K562 (cell line): ENCODE data around the gene VSIG10. TPM values are rescaled to one million over a fixed set of nuclear protein-coding genes. Genes with fewer than 3 reads are reported as not detected.
A peak's percentile ranks its signal among the peaks of the same experiment; 100 is the strongest.

ENCODE experiments used
- CBFB ChIP-seq: sonication (generic); formaldehyde crosslinking; IDR thresholded peaks from 2 replicates; pipeline ENCODE4 v1.4.0; 2020; ENCODE audit warnings: mild to moderate bottlenecking, missing genetic modification reagents
- ESRRA ChIP-seq: fragments of 450-650 bp; IDR thresholded peaks from 2 replicates; pipeline ENCODE4 v1.6.1; 2014; ENCODE audit warnings: low read depth, mild to moderate bottlenecking, moderate library complexity, borderline replicate concordance
- GTF2F1 ChIP-seq: IDR thresholded peaks from 2 replicates; pipeline ENCODE4 v1.6.1; 2011; ENCODE audit warnings: low read depth, low read length, improper control_type of control experiment
- HCFC1 ChIP-seq: IDR thresholded peaks from 2 replicates; pipeline ENCODE4 v1.6.1; 2012; ENCODE audit warnings: low read depth, low read length, improper control_type of control experiment
- HDAC1 ChIP-seq, 2 experiments: fragments of 450-650 bp; IDR thresholded peaks; 2 replicates each; pipeline ENCODE4 v1.6.1; 2016 to 2017; ENCODE audit warnings: inconsistent platforms in 1 of 2, mild to moderate bottlenecking in 1 of 2, moderate library complexity in 1 of 2
- KAT7 ChIP-seq: sonication (generic); formaldehyde crosslinking; IDR thresholded peaks from 2 replicates; pipeline ENCODE4 v1.8.0; 2022; ENCODE audit warnings: missing genetic modification reagents, mild to moderate bottlenecking, borderline replicate concordance
- L3MBTL2 ChIP-seq: fragments of 450-650 bp; IDR thresholded peaks from 2 replicates; pipeline ENCODE4 v1.6.1; 2016; ENCODE audit warnings: mild to moderate bottlenecking, moderate library complexity
- MBD2 ChIP-seq: sonication (generic); IDR thresholded peaks from 2 replicates; pipeline ENCODE4 v1.6.1; 2016; ENCODE audit warnings: low read depth, borderline replicate concordance
- MTA3 ChIP-seq: fragments of 450-650 bp; formaldehyde crosslinking; IDR thresholded peaks from 2 replicates; pipeline ENCODE4 v1.6.1; 2017; ENCODE audit warnings: mild to moderate bottlenecking, borderline replicate concordance
- PHF8 ChIP-seq: fragments of 200-600 bp; sonication (generic); IDR thresholded peaks from 2 replicates; pipeline ENCODE4 v1.6.1; 2012; ENCODE audit warnings: mixed run types, mild to moderate bottlenecking, inconsistent platforms, low read length, moderate library complexity, borderline replicate concordance
- POLR2G ChIP-seq: fragments of 200-400 bp; formaldehyde crosslinking; IDR thresholded peaks from 2 replicates; pipeline ENCODE4 v1.6.1; 2017; ENCODE audit warnings: low read depth, mild to moderate bottlenecking, antibody characterized with exemption, low read length, moderate library complexity
- SRF ChIP-seq, 2 experiments: fragments of 250-450, 450-650 bp in 1 of 2; sonication (Bioruptor Pico) in 1 of 2; sonication (generic) in 1 of 2; formaldehyde crosslinking; IDR thresholded peaks; 2 replicates each; pipeline versions ENCODE4 v1.5.0 to v1.5.1; 2020 to 2022; ENCODE audit warnings: mild to moderate bottlenecking in 1 of 2, missing genetic modification reagents in 1 of 2
- SUPT5H ChIP-seq: fragments of 450-650 bp; IDR thresholded peaks from 2 replicates; pipeline ENCODE4 v1.6.1; 2016
- TOE1 ChIP-seq, 2 experiments: fragments of 450-650 bp in 1 of 2; sonication (generic) in 1 of 2; formaldehyde crosslinking in 1 of 2; IDR thresholded peaks; 2 replicates each; pipeline versions ENCODE4 v1.7.1 to v1.8.0; 2016 to 2022; ENCODE audit warnings: borderline replicate concordance in 2 of 2, mild to moderate bottlenecking in 2 of 2, antibody characterized with exemption in 1 of 2, inconsistent platforms in 1 of 2, low read depth in 1 of 2, missing genetic modification reagents in 1 of 2, moderate library complexity in 1 of 2
- polyA plus RNA-seq, 8 experiments: library from polyadenylated mRNA; depleted of rRNA in 4 of 8; stranded (reverse) in 5 of 8; unstranded in 3 of 8; fragments of >200 nt; fragmentation: Nextera tagmentation in 2 of 8; fragmentation: Illumina TruSeq in 1 of 8; extraction: Ambion mirVana in 2 of 8; extraction: Trizol in 1 of 8; gene quantifications; 2 replicates each; pipeline versions ENCODE4 v1.2.1 to v1.2.3, GENCODE V29; 2011 to 2014; ENCODE audit warnings: inconsistent platforms in 1 of 8, missing spikeins in 1 of 8
- total RNA-seq, 7 experiments: library from RNA; depleted of rRNA in 6 of 7; stranded (reverse); fragments of >200 nt in 6 of 7; fragmentation: Illumina TruSeq in 2 of 7; extraction: Trizol in 2 of 7; gene quantifications; 2 replicates each; pipeline versions ENCODE4 v1.2.1 to v1.2.3, GENCODE V29; 2011 to 2021; ENCODE audit warnings: low replicate concordance in 1 of 7
- TF ChIP-seq, protein P1 (sequence below), 3 experiments: fragments of 200-800 bp in 1 of 3; sonication (Bioruptor generic) in 1 of 3; sonication (generic) in 1 of 3; formaldehyde crosslinking in 1 of 3; IDR thresholded peaks; 2 replicates each; pipeline versions ENCODE4 v1.6.1 to v1.8.0; 2016 to 2022; ENCODE audit warnings: mild to moderate bottlenecking in 2 of 3, missing compliant biosample characterization in 2 of 3, missing genetic modification characterization in 2 of 3, missing genetic modification reagents in 1 of 3
- TF ChIP-seq, protein P2 (sequence below): sonication (generic); formaldehyde crosslinking; IDR thresholded peaks from 2 replicates; pipeline ENCODE4 v1.8.0; 2022; ENCODE audit warnings: mild to moderate bottlenecking, missing genetic modification reagents
- TF ChIP-seq, protein P3 (sequence below): fragments of 450-650 bp; IDR thresholded peaks from 2 replicates; pipeline ENCODE4 v1.6.1; 2014; ENCODE audit warnings: low read depth, mild to moderate bottlenecking, moderate library complexity, borderline replicate concordance
- TF ChIP-seq, protein P4 (sequence below), 3 experiments: IDR thresholded peaks in 2 of 3; conservative IDR thresholded peaks in 1 of 3; 2 replicates each; pipeline ENCODE4 v1.5.1; 2011 to 2012; ENCODE audit warnings: low read length in 3 of 3, mild to moderate bottlenecking in 3 of 3, control low read depth in 2 of 3, improper control_type of control experiment in 1 of 3, inconsistent platforms in 1 of 3, low read depth in 1 of 3, mixed read lengths in 1 of 3, moderate library complexity in 1 of 3; ENCODE audit not compliant: insufficient read depth in 2 of 3

VSIG10 gene
- total and polyA plus RNA-seq, 9 of the 15 experiments (the other 6 are each of a cell fraction or from before 2014, with no cell fraction given) = 4.1 to 8.8 (median 4.7) TPM

DNA sequence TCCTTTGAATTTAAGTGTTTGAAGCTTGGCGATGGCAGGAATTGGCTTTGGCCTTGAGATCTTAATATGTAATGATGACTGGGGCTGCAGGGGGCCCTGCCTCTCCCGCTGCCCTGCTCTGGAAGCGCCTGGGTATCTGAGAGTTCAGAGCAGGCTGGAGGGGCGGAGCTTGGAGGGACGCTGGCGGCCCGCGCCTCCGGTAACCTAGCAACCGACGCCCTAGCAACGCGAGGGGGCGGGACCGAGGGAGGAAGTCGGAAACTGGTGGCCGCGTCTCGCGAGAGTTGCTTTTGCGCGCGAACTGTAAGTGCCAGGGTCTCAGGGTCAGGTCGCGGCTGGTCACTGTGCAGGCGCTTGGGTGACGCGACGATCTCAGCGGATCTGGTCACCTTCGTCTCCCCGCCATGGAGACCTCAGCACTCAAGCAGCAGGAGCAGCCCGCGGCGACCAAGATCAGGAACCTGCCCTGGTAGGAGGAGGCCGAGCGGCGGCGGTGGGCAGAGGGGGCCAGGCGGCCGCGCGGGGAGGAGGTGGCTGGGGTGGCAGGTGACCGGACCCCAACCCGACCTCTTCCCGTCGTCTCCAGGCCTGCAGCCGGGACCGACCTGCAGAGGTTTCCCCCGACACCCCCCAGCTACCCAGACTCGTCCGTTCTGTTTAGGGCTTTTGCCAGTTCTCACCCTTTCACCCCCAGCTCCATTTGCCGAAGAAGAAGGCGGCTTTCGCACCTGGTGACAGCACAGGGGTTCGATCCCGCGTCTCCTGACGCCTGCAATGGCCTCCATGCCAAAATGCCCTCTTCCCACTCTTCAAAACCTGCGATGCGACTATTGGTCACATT, 87.2 kb downstream of the VSIG10 start, which contains the start of gene RFC5 (continued):
- TF ChIP-seq, protein P1, sequence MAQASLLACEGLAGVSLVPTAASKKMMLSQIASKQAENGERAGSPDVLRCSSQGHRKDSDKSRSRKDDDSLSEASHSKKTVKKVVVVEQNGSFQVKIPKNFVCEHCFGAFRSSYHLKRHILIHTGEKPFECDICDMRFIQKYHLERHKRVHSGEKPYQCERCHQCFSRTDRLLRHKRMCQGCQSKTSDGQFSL (CRISPR knock-in tag; IDR thresholded peaks at IDR 0.05) = 0 out of 2 replicates have a peak, but pooled peaks have one; percentile 68
- TF ChIP-seq, protein P1 (tag; IDR thresholded peaks at IDR 0.05) = no peak
- TF ChIP-seq HCFC1 = peak; percentile 62
- TF ChIP-seq MTA3 = peak; percentile 65; the same call in 1 of the 2 replicates
- peak in 1 of 2 experiments; percentile 60; a peak in 1 of 4 replicates for TF ChIP-seq SRF (CRISPR knock-in tag; IDR thresholded peaks at IDR 0.05)
- TF ChIP-seq, protein P2, sequence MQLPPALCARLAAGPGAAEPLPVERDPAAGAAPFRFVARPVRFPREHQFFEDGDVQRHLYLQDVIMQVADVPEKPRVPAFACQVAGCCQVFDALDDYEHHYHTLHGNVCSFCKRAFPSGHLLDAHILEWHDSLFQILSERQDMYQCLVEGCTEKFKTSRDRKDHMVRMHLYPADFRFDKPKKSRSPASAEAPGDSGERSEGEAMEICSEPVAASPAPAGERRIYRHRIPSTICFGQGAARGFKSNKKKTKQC (CRISPR knock-in tag) = 0 out of 2 replicates have a peak, but pooled peaks have one; percentile 56
- peak in 1 of 2 experiments; percentile 77; a peak in 2 of 4 replicates for TF ChIP-seq HDAC1 (IDR thresholded peaks at IDR 0.05)
- TF ChIP-seq L3MBTL2 = peak; percentile 89
- TF ChIP-seq KAT7 (CRISPR knock-in tag) = peak; percentile 51; the same call in 1 of the 2 replicates
- peak; percentile 81 for TF ChIP-seq CBFB (CRISPR knock-in tag)
- TF ChIP-seq, protein P3, sequence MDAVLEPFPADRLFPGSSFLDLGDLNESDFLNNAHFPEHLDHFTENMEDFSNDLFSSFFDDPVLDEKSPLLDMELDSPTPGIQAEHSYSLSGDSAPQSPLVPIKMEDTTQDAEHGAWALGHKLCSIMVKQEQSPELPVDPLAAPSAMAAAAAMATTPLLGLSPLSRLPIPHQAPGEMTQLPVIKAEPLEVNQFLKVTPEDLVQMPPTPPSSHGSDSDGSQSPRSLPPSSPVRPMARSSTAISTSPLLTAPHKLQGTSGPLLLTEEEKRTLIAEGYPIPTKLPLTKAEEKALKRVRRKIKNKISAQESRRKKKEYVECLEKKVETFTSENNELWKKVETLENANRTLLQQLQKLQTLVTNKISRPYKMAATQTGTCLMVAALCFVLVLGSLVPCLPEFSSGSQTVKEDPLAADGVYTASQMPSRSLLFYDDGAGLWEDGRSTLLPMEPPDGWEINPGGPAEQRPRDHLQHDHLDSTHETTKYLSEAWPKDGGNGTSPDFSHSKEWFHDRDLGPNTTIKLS = peak; percentile 94
- TF ChIP-seq, protein P4, sequence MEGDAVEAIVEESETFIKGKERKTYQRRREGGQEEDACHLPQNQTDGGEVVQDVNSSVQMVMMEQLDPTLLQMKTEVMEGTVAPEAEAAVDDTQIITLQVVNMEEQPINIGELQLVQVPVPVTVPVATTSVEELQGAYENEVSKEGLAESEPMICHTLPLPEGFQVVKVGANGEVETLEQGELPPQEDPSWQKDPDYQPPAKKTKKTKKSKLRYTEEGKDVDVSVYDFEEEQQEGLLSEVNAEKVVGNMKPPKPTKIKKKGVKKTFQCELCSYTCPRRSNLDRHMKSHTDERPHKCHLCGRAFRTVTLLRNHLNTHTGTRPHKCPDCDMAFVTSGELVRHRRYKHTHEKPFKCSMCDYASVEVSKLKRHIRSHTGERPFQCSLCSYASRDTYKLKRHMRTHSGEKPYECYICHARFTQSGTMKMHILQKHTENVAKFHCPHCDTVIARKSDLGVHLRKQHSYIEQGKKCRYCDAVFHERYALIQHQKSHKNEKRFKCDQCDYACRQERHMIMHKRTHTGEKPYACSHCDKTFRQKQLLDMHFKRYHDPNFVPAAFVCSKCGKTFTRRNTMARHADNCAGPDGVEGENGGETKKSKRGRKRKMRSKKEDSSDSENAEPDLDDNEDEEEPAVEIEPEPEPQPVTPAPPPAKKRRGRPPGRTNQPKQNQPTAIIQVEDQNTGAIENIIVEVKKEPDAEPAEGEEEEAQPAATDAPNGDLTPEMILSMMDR (IDR thresholded peaks at IDR 0.05 in 2 of 3, conservative IDR thresholded peaks at IDR 0.05 in 1 of 3; ENCODE audit: insufficient read depth in 2 of 3, low read depth in 1 of 3, low read length in 3 of 3) = peak in 1 of 3 experiments; percentile 27; a peak in 1 of 6 replicates
- TF ChIP-seq POLR2G = peak; percentile 100
- TF ChIP-seq GTF2F1 = peak; percentile 76; the same call in 1 of the 2 replicates
- peak; percentile 60; the same call in 1 of the 2 replicates for TF ChIP-seq ESRRA
- TF ChIP-seq SUPT5H = peak; percentile 92
- TF ChIP-seq MBD2 = peak; percentile 50; the same call in 1 of the 2 replicates
- peak; percentile 43; the same call in 1 of the 2 replicates for TF ChIP-seq TOE1 (IDR thresholded peaks at IDR 0.05; ENCODE audit: borderline replicate concordance)
- TF ChIP-seq TOE1 (CRISPR knock-in tag; IDR thresholded peaks at IDR 0.05; ENCODE audit: borderline replicate concordance, low read depth) = no peak
- peak; percentile 96 for TF ChIP-seq PHF8
